ENCODE results near the gene CSNK2A3.

GRCh38 chr11:11336664-11337063, 16.4 kb downstream of the CSNK2A3 start:
- TF ChIP-seq ZNF263 (CRISPR knock-in tag; IDR thresholded peaks at IDR 0.05) (no peak), GABPA (IDR thresholded peaks at IDR 0.05; ENCODE audit: low read depth, low read length) (no peak), GABPA (CRISPR knock-in tag; IDR thresholded peaks at IDR 0.05; ENCODE audit: low read depth) (no peak), ZNF274 (CRISPR knock-in tag; IDR thresholded peaks at IDR 0.05) (no peak), DNMT1 (CRISPR knock-in tag; IDR thresholded peaks at IDR 0.05) (no peak), NFYB (CRISPR knock-in tag; IDR thresholded peaks at IDR 0.05) (no peak)

Data from HepG2 (cell line).